HEK293 (cell line): ENCODE results near the gene IRX3.

ENCODE experiments used
- CTCF ChIA-PET: fragments of 350-600 bp; formaldehyde crosslinking; extraction: SDS; loops from one replicate; lab custom pipeline; 2021; ENCODE audit warnings: antibody characterized with exemption; lab: Yijun Ruan, JAX
- POLR2A ChIA-PET: fragments of 300-600 bp; formaldehyde crosslinking; extraction: SDS; loops from one replicate; lab custom pipeline; 2020; ENCODE audit warnings: antibody characterized with exemption, inconsistent platforms; lab: Yijun Ruan, JAX
- H3K27ac ChIP-seq: fragments of 200-500 bp; sonication (Bioruptor generic); 2 replicates; pipeline ENCODE4 v1.5.1; 2014; ENCODE audit warnings: low read depth, low read length, control low read depth, inconsistent platforms; ENCODE audit errors: extremely low read depth
- H3K36me3 ChIP-seq, 2 experiments: fragments of 200-500 bp in 1 of 2; sonication (Bioruptor generic) in 1 of 2; 1 replicate in 1 of 2; 2 replicates in 1 of 2; pipeline ENCODE4 v1.5.1; 2014 to 2017; ENCODE audit warnings: inconsistent platforms in 2 of 2, low read length in 2 of 2; ENCODE audit not compliant: control insufficient read depth in 2 of 2, insufficient read depth in 1 of 2
- H3K4me1 ChIP-seq: fragments of 200-500 bp; sonication (Bioruptor generic); 2 replicates; pipeline ENCODE4 v1.5.1; 2014; ENCODE audit warnings: mild to moderate bottlenecking, low read length, inconsistent platforms; ENCODE audit not compliant: control insufficient read depth, insufficient read depth
- H3K4me3 ChIP-seq: 2 replicates; pipeline ENCODE4 v1.5.1; 2011; ENCODE audit warnings: low read depth, mild to moderate bottlenecking, control low read depth, low read length, moderate library complexity
- H3K9me3 ChIP-seq: fragments of 200-500 bp; sonication (Bioruptor generic); 2 replicates; pipeline ENCODE4 v1.5.1; 2014; ENCODE audit warnings: low read depth, low read length, inconsistent platforms; ENCODE audit not compliant: control insufficient read depth, insufficient read depth
- BCL11A ChIP-seq: fragments of 450-650 bp; formaldehyde crosslinking; IDR thresholded peaks from 2 replicates; pipeline ENCODE4 v1.5.1; 2016; ENCODE audit warnings: low read depth, missing biosample characterization, missing genetic modification characterization
- BCL11B ChIP-seq: fragments of 450-650 bp; formaldehyde crosslinking; IDR thresholded peaks from 2 replicates; pipeline ENCODE4 v1.5.1; 2016; ENCODE audit warnings: low read depth, missing biosample characterization, missing genetic modification characterization
- GLIS1 ChIP-seq: fragments of 450-650 bp; formaldehyde crosslinking; IDR thresholded peaks from 2 replicates; pipeline ENCODE4 v1.5.1; 2016; ENCODE audit warnings: missing biosample characterization, missing genetic modification characterization
- KLF1 ChIP-seq: fragments of 450-650 bp; formaldehyde crosslinking; IDR thresholded peaks from 2 replicates; pipeline ENCODE4 v1.5.1; 2016; ENCODE audit warnings: missing biosample characterization, missing genetic modification characterization
- KLF7 ChIP-seq: fragments of 450-650 bp; formaldehyde crosslinking; IDR thresholded peaks from 2 replicates; pipeline ENCODE4 v1.5.1; 2016; ENCODE audit warnings: missing biosample characterization, missing genetic modification characterization, borderline replicate concordance
- OSR2 ChIP-seq: fragments of 450-650 bp; formaldehyde crosslinking; IDR thresholded peaks from 2 replicates; pipeline ENCODE4 v1.5.1; 2016; ENCODE audit warnings: missing biosample characterization, missing genetic modification characterization
- REPIN1 ChIP-seq: fragments of 450-650 bp; formaldehyde crosslinking; IDR thresholded peaks from 2 replicates; pipeline ENCODE4 v1.5.1; 2017; ENCODE audit warnings: missing biosample characterization, missing genetic modification characterization, low read depth
- SALL2 ChIP-seq: fragments of 450-650 bp; formaldehyde crosslinking; IDR thresholded peaks from 2 replicates; pipeline ENCODE4 v1.5.0; 2017; ENCODE audit warnings: missing biosample characterization, mild to moderate bottlenecking, missing genetic modification characterization, borderline replicate concordance
- TRIM28 ChIP-seq: IDR thresholded peaks from 2 replicates; pipeline ENCODE4 v1.6.1; 2011; ENCODE audit warnings: low read length, control low read depth, borderline replicate concordance
- ZBTB17 ChIP-seq: fragments of 450-650 bp; formaldehyde crosslinking; IDR thresholded peaks from 2 replicates; pipeline ENCODE4 v1.5.1; 2016; ENCODE audit warnings: missing biosample characterization, missing genetic modification characterization
- ZEB2 ChIP-seq: fragments of 450-650 bp; formaldehyde crosslinking; IDR thresholded peaks from 2 replicates; pipeline ENCODE4 v1.5.1; 2016; ENCODE audit warnings: missing biosample characterization, missing genetic modification characterization
- ZFP37 ChIP-seq: fragments of 450-650 bp; formaldehyde crosslinking; IDR thresholded peaks from 2 replicates; pipeline ENCODE4 v1.5.1; 2016; ENCODE audit warnings: missing biosample characterization, missing genetic modification characterization
- ZNF16 ChIP-seq: fragments of 450-650 bp; formaldehyde crosslinking; IDR thresholded peaks from 2 replicates; pipeline ENCODE4 v1.5.1; 2016; ENCODE audit warnings: low read depth, missing biosample characterization, missing genetic modification characterization
- ZNF175 ChIP-seq: fragments of 450-650 bp; formaldehyde crosslinking; IDR thresholded peaks from 2 replicates; pipeline ENCODE4 v1.5.1; 2016; ENCODE audit warnings: missing biosample characterization, missing genetic modification characterization
- ZNF184 ChIP-seq: fragments of 450-650 bp; IDR thresholded peaks from 2 replicates; pipeline ENCODE4 v1.5.1; 2018; ENCODE audit warnings: missing biosample characterization, mild to moderate bottlenecking, missing genetic modification characterization
- ZNF266 ChIP-seq: fragments of 450-650 bp; formaldehyde crosslinking; IDR thresholded peaks from 2 replicates; pipeline ENCODE4 v1.5.1; 2016; ENCODE audit warnings: missing biosample characterization, missing genetic modification characterization, low read depth
- ZNF311 ChIP-seq: fragments of 450-650 bp; formaldehyde crosslinking; IDR thresholded peaks from 2 replicates; pipeline ENCODE4 v1.5.1; 2017; ENCODE audit warnings: missing biosample characterization, missing genetic modification characterization, borderline replicate concordance
- ZNF350 ChIP-seq: fragments of 450-650 bp; formaldehyde crosslinking; IDR thresholded peaks from 2 replicates; pipeline ENCODE4 v1.5.0; 2017; ENCODE audit warnings: missing biosample characterization, mild to moderate bottlenecking, missing genetic modification characterization
- ZNF362 ChIP-seq: fragments of 450-650 bp; formaldehyde crosslinking; IDR thresholded peaks from 2 replicates; pipeline ENCODE4 v1.5.1; 2016; ENCODE audit warnings: missing biosample characterization, missing genetic modification characterization
- ZNF394 ChIP-seq: fragments of 450-650 bp; formaldehyde crosslinking; IDR thresholded peaks from 2 replicates; pipeline ENCODE4 v1.5.1; 2016; ENCODE audit warnings: missing biosample characterization, missing genetic modification characterization, mild to moderate bottlenecking, moderate library complexity, borderline replicate concordance
- ZNF510 ChIP-seq: fragments of 450-650 bp; formaldehyde crosslinking; IDR thresholded peaks from 2 replicates; pipeline ENCODE4 v1.5.1; 2018; ENCODE audit warnings: mild to moderate bottlenecking, missing genetic modification characterization, missing biosample characterization; ENCODE audit not compliant: insufficient replicate concordance
- ZNF548 ChIP-seq: fragments of 450-650 bp; formaldehyde crosslinking; IDR thresholded peaks from 2 replicates; pipeline ENCODE4 v1.5.1; 2016; ENCODE audit warnings: missing biosample characterization, missing genetic modification characterization
- ZNF654 ChIP-seq: fragments of 450-650 bp; formaldehyde crosslinking; IDR thresholded peaks from 2 replicates; pipeline ENCODE4 v1.5.1; 2016; ENCODE audit warnings: low read depth, missing biosample characterization, missing genetic modification characterization
- ZNF658 ChIP-seq: fragments of 450-650 bp; formaldehyde crosslinking; IDR thresholded peaks from 2 replicates; pipeline ENCODE4; 2016; ENCODE audit warnings: missing biosample characterization, missing genetic modification characterization
- ZNF664 ChIP-seq: fragments of 450-650 bp; formaldehyde crosslinking; IDR thresholded peaks from 2 replicates; pipeline ENCODE4 v1.5.1; 2016; ENCODE audit warnings: missing biosample characterization, missing genetic modification characterization
- ZNF837 ChIP-seq: fragments of 450-650 bp; formaldehyde crosslinking; IDR thresholded peaks from 2 replicates; pipeline ENCODE4 v1.5.1; 2016; ENCODE audit warnings: missing biosample characterization, missing genetic modification characterization
- TF ChIP-seq, protein P1 (sequence below): fragments of 450-650 bp; formaldehyde crosslinking; IDR thresholded peaks from 2 replicates; pipeline ENCODE4 v1.5.1; 2017; ENCODE audit warnings: missing biosample characterization, missing genetic modification characterization

The IRX3 gene

DNA sequence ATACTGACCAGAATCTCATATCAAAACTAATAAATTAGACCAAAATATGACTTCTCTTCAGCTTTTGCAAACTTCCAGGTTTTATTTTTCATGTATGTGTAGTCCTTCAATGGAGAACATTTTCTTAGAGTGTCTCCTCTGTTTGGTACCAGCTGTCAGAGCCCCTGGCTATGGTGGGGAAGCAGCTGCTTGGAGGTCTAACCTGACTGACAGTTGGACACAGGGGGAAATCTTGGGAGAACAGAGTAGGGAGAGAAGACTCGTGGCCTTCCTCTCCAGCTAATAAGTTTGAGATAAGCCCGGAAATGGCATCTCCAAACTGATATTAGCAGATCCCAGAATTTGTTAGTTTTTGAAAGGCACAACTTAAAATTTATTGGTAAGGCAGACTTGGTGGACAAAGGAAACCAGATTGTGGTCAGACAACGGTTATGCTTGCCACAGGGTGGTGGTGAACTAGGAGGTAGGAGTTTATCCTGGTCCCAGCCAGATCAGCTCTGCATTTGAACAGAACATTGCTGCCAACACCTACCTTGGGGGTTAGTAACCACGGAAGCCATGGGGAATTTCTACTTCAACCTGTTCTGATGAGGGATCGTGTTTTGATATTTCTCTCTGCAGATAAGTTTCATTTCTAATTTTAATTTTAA lies 39.2 kb upstream of the IRX3 start:
- no peak overlapping the region for H3K4me3 ChIP-seq
- POLR2A ChIA-PET: interaction anchor here (0.6 kb wide), 1 partner anchor 1117 kb away, joined by 3 read pairs; no protein-coding TSS in a partner anchor
- CTCF ChIA-PET: no interaction called here
- H3K36me3 ChIP-seq: no peaks in the 10 kb centered on the region
- no peaks in the 10 kb centered on the region for H3K9me3 ChIP-seq
- TF ChIP-seq KLF7: no peak
- no peak for TF ChIP-seq ZBTB17 (tag by site-specific recombination)
- no peak for TF ChIP-seq ZNF510 (tag by site-specific recombination)
- no peak for TF ChIP-seq ZNF837 (tag by site-specific recombination)
- no peak for TF ChIP-seq GLIS1
- no peak for TF ChIP-seq BCL11B
- no peak for TF ChIP-seq ZNF664 (tag by site-specific recombination)
- no peak for TF ChIP-seq ZNF658 (tag by site-specific recombination)
- H3K4me1 ChIP-seq: no peaks in the 10 kb centered on the region
- no peak overlapping the region for H3K27ac ChIP-seq

- no peaks in the 10 kb centered on the region for H3K4me1 ChIP-seq
- TF ChIP-seq BCL11A (tag by site-specific recombination): no peak
- no peak for TF ChIP-seq REPIN1 (tag by site-specific recombination)
- H3K27ac ChIP-seq: no peak overlapping the region
- H3K9me3 ChIP-seq: no peaks in the 10 kb centered on the region
- H3K4me3 ChIP-seq: no peak overlapping the region
- ChIA-PET CTCF (no interaction called here), POLR2A (no interaction called here)
- H3K36me3 ChIP-seq: no peaks in the 10 kb centered on the region
These were observed 38.1 kb upstream of the IRX3 start for GRCh38 chr16:54324716-54325115.

DNA sequence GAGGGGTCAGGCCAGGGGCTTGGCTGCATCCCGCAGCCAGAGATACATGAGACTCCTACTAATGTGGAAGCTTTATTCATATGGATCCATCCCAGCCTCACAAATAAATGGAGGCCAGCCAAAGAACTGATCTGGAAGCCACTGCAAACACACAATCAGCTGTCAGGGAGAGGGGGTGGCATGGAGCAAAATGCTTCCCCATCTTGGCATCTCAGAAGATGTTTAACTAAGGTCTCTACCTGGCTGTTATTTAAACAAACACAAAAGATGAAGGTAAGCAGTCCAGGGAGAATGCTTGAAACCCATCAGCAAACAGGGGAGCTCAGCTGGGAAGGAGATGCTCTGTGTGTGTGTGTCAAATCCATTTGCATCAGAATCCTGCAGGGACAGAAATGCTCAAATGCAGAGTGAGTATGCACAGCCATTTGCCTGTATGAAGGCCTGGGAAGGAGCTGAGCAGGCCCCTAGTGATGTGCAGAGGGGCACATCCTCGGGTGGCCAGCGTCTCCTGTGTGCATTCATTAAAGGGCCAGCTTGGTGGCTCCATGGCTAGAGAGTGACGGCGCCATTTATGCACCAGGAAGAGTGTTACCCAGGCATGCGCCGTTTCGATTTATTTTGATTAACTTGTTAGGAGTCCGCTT lies 34.2 kb upstream of the IRX3 start:
- Histone ChIP-seq H3K36me3 (no peaks in the 10 kb centered on the region), H3K27ac (no peak overlapping the region), H3K4me3 (no peak overlapping the region), H3K4me1 (no peaks in the 10 kb centered on the region), H3K9me3 (no peaks in the 10 kb centered on the region)
- CTCF ChIA-PET: no interaction called here
- no peak for TF ChIP-seq ZNF654
- no peak for TF ChIP-seq ZFP37 (tag by site-specific recombination)
- TF ChIP-seq ZEB2: no peak
- no peak for TF ChIP-seq KLF1 (tag by site-specific recombination)
- TF ChIP-seq OSR2 (tag by site-specific recombination): no peak
- TF ChIP-seq ZNF16 (tag by site-specific recombination): no peak
- no peak for TF ChIP-seq TRIM28
- TF ChIP-seq SALL2: no peak
- TF ChIP-seq ZNF362 (tag by site-specific recombination): no peak
- no peak for TF ChIP-seq ZNF184 (tag by site-specific recombination)
- no peak for TF ChIP-seq ZNF350
- TF ChIP-seq ZNF548 (tag by site-specific recombination): no peak
- TF ChIP-seq ZNF175: no peak
- no peak for TF ChIP-seq ZNF311 (tag by site-specific recombination)
- TF ChIP-seq ZNF266 (tag by site-specific recombination): no peak
- no peak for TF ChIP-seq ZNF837 (tag by site-specific recombination)
- TF ChIP-seq ZNF394 (tag by site-specific recombination): no peak
- TF ChIP-seq, protein P1, sequence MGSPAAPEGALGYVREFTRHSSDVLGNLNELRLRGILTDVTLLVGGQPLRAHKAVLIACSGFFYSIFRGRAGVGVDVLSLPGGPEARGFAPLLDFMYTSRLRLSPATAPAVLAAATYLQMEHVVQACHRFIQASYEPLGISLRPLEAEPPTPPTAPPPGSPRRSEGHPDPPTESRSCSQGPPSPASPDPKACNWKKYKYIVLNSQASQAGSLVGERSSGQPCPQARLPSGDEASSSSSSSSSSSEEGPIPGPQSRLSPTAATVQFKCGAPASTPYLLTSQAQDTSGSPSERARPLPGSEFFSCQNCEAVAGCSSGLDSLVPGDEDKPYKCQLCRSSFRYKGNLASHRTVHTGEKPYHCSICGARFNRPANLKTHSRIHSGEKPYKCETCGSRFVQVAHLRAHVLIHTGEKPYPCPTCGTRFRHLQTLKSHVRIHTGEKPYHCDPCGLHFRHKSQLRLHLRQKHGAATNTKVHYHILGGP (tag by site-specific recombination): no peak
- POLR2A ChIA-PET: no interaction called here
